GM19372 (cell line): ENCODE measurements around the gene ARMH3.
"Not testable (repeated sequence)": the region's sequence is repeated elsewhere in the genome, so short reads cannot be mapped to it uniquely, and the experiment has no call there.

Experiments used
- ATAC-seq: cut with Tn5 transposase; IDR thresholded peaks from one replicate; pipeline ENCODE4 v1.9.1; 2021; ENCODE audit warnings: mild to moderate bottlenecking, low read depth, moderate library complexity; ENCODE audit not compliant: unreplicated experiment

The ARMH3 gene

GRCh38 chr10:102055647-102056419 lies at the start of gene ARMH3:
Gene ARMH3, minus strand, starts transcription at chr10:102056173. Its CDS starts 16,059 bp downstream, at chr10:102040114.
- peak; percentile 93 for ATAC-seq

- ATAC-seq = no peak
These were observed 46.4 kb upstream of the ARMH3 start for GRCh38 chr10:102102421-102102820.

GRCh38 chr10:102101152-102101551 lies 45.2 kb upstream of the ARMH3 start:
- no peak for ATAC-seq

GRCh38 chr10:102096449-102096848 lies 40.5 kb upstream of the ARMH3 start:
- ATAC-seq = no peak

- ATAC-seq = no peak
These were observed 34.8 kb upstream of the ARMH3 start for GRCh38 chr10:102090772-102091171.

- no peak for ATAC-seq
These were observed 30.2 kb upstream of the ARMH3 start for GRCh38 chr10:102086196-102086595.

GRCh38 chr10:102085336-102085735 lies 29.4 kb upstream of the ARMH3 start:
- no peak for ATAC-seq

- ATAC-seq = no peak
These were observed 27.6 kb upstream of the ARMH3 start for GRCh38 chr10:102083541-102083940.

GRCh38 chr10:102072673-102073527 lies 16.9 kb upstream of the ARMH3 start:
- no peak for ATAC-seq

- ATAC-seq = no peak
These were observed 13.1 kb upstream of the ARMH3 start for GRCh38 chr10:102069071-102069470.

GRCh38 chr10:102068216-102068615 lies 12.2 kb upstream of the ARMH3 start:
- no peak for ATAC-seq

GRCh38 chr10:102067091-102067916 lies 11.3 kb upstream of the ARMH3 start:
- ATAC-seq = no peak

GRCh38 chr10:102066399-102067088 lies 10.6 kb upstream of the ARMH3 start:
- ATAC-seq = no peak

- ATAC-seq = peak; percentile 25
These were observed 9.8 kb upstream of the ARMH3 start for GRCh38 chr10:102065561-102066398.

- ATAC-seq = peak; percentile 93
These were observed 9.0 kb upstream of the ARMH3 start, which contains the start of gene HPS6 for GRCh38 chr10:102064868-102065560. Gene HPS6, plus strand, starts transcription at chr10:102065349. Its CDS starts 126 bp downstream, at chr10:102065475.

GRCh38 chr10:102064503-102064867 lies 8.5 kb upstream of the ARMH3 start:
- no peak for ATAC-seq

GRCh38 chr10:102059987-102060386 lies 4.0 kb upstream of the ARMH3 start:
- no peak for ATAC-seq

- ATAC-seq = not testable (repeated sequence)
These were observed 909 bp downstream of the ARMH3 start for GRCh38 chr10:102054881-102055646.
